HG03521 (cell line): ENCODE measurements around the gene EXD3.
A peak's percentile ranks its signal among the peaks of the same experiment; 100 is the strongest.
"Not testable (repeated sequence)": the region's sequence is repeated elsewhere in the genome, so short reads cannot be mapped to it uniquely, and the experiment has no call there.

ENCODE experiments used
- ATAC-seq: cut with Tn5 transposase; IDR thresholded peaks from one replicate; pipeline ENCODE4 v1.9.1; 2021; ENCODE audit warnings: mild to moderate bottlenecking, moderate library complexity; ENCODE audit not compliant: unreplicated experiment

EXD3 gene

GRCh38 chr9:137458194-137459151, 35.5 kb upstream of the EXD3 start:
- ATAC-seq = peak; percentile 3

GRCh38 chr9:137457406-137458193, 34.6 kb upstream of the EXD3 start:
- no peak for ATAC-seq

GRCh38 chr9:137456864-137457405, 34.0 kb upstream of the EXD3 start:
- ATAC-seq = no peak

- ATAC-seq = no peak
These were observed 33.3 kb upstream of the EXD3 start for GRCh38 chr9:137456061-137456863.

GRCh38 chr9:137455359-137455991, 32.5 kb upstream of the EXD3 start:
- no peak for ATAC-seq

- no peak for ATAC-seq
These were observed 31.8 kb upstream of the EXD3 start for GRCh38 chr9:137454597-137455358.

- ATAC-seq = peak; percentile 30
These were observed 31.2 kb upstream of the EXD3 start for GRCh38 chr9:137454145-137454596.

- peak; percentile 43 for ATAC-seq
These were observed 30.7 kb upstream of the EXD3 start for GRCh38 chr9:137453643-137454081.

GRCh38 chr9:137452761-137453642, 30.0 kb upstream of the EXD3 start:
- no peak for ATAC-seq

- no peak for ATAC-seq
These were observed 29.2 kb upstream of the EXD3 start for GRCh38 chr9:137452006-137452760.

GRCh38 chr9:137451264-137452005, 28.5 kb upstream of the EXD3 start:
- not testable (repeated sequence) for ATAC-seq

GRCh38 chr9:137450539-137451222, 27.7 kb upstream of the EXD3 start:
- ATAC-seq = not testable (repeated sequence)

- ATAC-seq = no peak
These were observed 27.1 kb upstream of the EXD3 start for GRCh38 chr9:137449931-137450538.

- ATAC-seq = no peak
These were observed 26.3 kb upstream of the EXD3 start for GRCh38 chr9:137449081-137449844.

GRCh38 chr9:137448602-137448962, 25.6 kb upstream of the EXD3 start:
- ATAC-seq = no peak
